Panc1 (cell line): ENCODE results near the gene GPR45.

Experiments
- POLR2AphosphoS5 ChIP-seq: IDR thresholded peaks from 2 replicates; pipeline ENCODE4 v1.6.1; 2012; ENCODE audit warnings: mild to moderate bottlenecking, low read depth, low read length, moderate library complexity
- SIN3A ChIP-seq: IDR thresholded peaks from 2 replicates; pipeline ENCODE4 v1.6.1; 2012; ENCODE audit warnings: low read depth, mild to moderate bottlenecking, low read length, moderate library complexity, borderline replicate concordance; ENCODE audit not compliant: insufficient read depth
- TCF7L2 ChIP-seq: IDR thresholded peaks from 2 replicates; pipeline ENCODE4 v1.6.1; 2011; ENCODE audit warnings: mild to moderate bottlenecking, low read depth, low read length, inconsistent platforms
- TF ChIP-seq, protein P1 (sequence below), 2 experiments: IDR thresholded peaks; 2 replicates each; pipeline ENCODE4 v1.6.1; 2011 to 2012; ENCODE audit warnings: low read depth in 2 of 2, control low read depth in 1 of 2, low read length in 1 of 2, mild to moderate bottlenecking in 1 of 2, moderate library complexity in 1 of 2; ENCODE audit not compliant: insufficient read depth in 1 of 2
- TF ChIP-seq, protein P2 (sequence below): fragments of 450-650 bp; IDR thresholded peaks from 2 replicates; pipeline ENCODE4 v1.5.1; 2017; ENCODE audit warnings: mild to moderate bottlenecking

DNA sequence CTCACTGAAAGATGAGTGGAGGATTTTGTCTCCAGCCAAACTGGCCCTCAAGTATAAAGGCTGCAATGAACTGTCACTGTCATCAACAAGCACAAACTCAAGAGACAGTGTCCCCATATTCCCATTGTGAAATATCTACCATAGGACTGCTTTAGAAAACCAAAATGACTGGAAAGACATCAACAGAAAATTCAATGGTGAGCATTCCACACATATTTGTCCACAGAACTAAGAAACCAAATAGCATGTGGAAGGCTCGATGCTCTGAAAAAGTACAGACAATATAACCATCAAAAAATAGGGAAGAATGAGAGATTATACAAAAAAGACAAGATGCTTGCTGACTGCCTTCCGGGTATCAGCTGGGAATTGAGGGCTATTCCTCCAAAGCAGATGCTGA is 50.4 kb downstream of the GPR45 start:
- TF ChIP-seq, protein P1, sequence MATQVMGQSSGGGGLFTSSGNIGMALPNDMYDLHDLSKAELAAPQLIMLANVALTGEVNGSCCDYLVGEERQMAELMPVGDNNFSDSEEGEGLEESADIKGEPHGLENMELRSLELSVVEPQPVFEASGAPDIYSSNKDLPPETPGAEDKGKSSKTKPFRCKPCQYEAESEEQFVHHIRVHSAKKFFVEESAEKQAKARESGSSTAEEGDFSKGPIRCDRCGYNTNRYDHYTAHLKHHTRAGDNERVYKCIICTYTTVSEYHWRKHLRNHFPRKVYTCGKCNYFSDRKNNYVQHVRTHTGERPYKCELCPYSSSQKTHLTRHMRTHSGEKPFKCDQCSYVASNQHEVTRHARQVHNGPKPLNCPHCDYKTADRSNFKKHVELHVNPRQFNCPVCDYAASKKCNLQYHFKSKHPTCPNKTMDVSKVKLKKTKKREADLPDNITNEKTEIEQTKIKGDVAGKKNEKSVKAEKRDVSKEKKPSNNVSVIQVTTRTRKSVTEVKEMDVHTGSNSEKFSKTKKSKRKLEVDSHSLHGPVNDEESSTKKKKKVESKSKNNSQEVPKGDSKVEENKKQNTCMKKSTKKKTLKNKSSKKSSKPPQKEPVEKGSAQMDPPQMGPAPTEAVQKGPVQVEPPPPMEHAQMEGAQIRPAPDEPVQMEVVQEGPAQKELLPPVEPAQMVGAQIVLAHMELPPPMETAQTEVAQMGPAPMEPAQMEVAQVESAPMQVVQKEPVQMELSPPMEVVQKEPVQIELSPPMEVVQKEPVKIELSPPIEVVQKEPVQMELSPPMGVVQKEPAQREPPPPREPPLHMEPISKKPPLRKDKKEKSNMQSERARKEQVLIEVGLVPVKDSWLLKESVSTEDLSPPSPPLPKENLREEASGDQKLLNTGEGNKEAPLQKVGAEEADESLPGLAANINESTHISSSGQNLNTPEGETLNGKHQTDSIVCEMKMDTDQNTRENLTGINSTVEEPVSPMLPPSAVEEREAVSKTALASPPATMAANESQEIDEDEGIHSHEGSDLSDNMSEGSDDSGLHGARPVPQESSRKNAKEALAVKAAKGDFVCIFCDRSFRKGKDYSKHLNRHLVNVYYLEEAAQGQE (IDR thresholded peaks at IDR 0.05; ENCODE audit: insufficient read depth in 1 of 2, low read depth in 2 of 2, low read length in 1 of 2) = no peak
- TF ChIP-seq, protein P2, sequence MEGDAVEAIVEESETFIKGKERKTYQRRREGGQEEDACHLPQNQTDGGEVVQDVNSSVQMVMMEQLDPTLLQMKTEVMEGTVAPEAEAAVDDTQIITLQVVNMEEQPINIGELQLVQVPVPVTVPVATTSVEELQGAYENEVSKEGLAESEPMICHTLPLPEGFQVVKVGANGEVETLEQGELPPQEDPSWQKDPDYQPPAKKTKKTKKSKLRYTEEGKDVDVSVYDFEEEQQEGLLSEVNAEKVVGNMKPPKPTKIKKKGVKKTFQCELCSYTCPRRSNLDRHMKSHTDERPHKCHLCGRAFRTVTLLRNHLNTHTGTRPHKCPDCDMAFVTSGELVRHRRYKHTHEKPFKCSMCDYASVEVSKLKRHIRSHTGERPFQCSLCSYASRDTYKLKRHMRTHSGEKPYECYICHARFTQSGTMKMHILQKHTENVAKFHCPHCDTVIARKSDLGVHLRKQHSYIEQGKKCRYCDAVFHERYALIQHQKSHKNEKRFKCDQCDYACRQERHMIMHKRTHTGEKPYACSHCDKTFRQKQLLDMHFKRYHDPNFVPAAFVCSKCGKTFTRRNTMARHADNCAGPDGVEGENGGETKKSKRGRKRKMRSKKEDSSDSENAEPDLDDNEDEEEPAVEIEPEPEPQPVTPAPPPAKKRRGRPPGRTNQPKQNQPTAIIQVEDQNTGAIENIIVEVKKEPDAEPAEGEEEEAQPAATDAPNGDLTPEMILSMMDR = no peak
- TF ChIP-seq TCF7L2 (no peak), SIN3A (no peak), POLR2AphosphoS5 (no peak)
